Thoracic aorta (tissue), 2 donors: Measurements from ENCODE around the gene JCAD. TPM values are rescaled to one million over a fixed set of nuclear protein-coding genes. Genes with fewer than 3 reads are reported as not detected.

Experiments used
- ATAC-seq: fragments of 150-250 bp; one replicate; pipeline ENCODE4 v1.8.0; 2017; ENCODE audit warnings: low read depth; ENCODE audit not compliant: insufficient number of reproducible peaks, low FRiP score
- DNase-seq: peaks from one replicate; pipeline ENCODE4 v3.0.0-alpha.2; 2020; ENCODE audit warnings: low spot score
- H3K27ac ChIP-seq, 2 donors: fragments of 200-600 bp; sonication (generic); 1 replicate in 1 of 2; 2 replicates in 1 of 2; pipeline ENCODE4 v1.5.1; 2016; ENCODE audit warnings: mild to moderate bottlenecking in 2 of 2, moderate library complexity in 2 of 2
- H3K27me3 ChIP-seq: fragments of 200-600 bp; sonication (generic); replicated peaks from 2 replicates; pipeline ENCODE4 v1.6.0; 2016; ENCODE audit warnings: mild to moderate bottlenecking; ENCODE audit not compliant: insufficient read depth
- H3K36me3 ChIP-seq: fragments of 200-600 bp; sonication (generic); one replicate; pipeline ENCODE4 v1.5.1; 2016
- H3K4me1 ChIP-seq, 2 donors: fragments of 200-600 bp; sonication (generic); 1 replicate in 1 of 2; 2 replicates in 1 of 2; pipeline versions ENCODE4 v1.5.1 to v1.6.0; 2016; ENCODE audit warnings: low read depth in 2 of 2, mild to moderate bottlenecking in 1 of 2; ENCODE audit not compliant: control insufficient read depth in 1 of 2
- H3K4me3 ChIP-seq: fragments of 200-600 bp; sonication (generic); 2 replicates; pipeline ENCODE4 v1.5.1; 2016; ENCODE audit warnings: mild to moderate bottlenecking
- H3K9me3 ChIP-seq: fragments of 200-600 bp; sonication (generic); 2 replicates; pipeline ENCODE4 v1.5.1; 2016
- CTCF ChIP-seq: fragments of 200-600 bp; sonication (generic); IDR thresholded peaks from one replicate; pipeline ENCODE4 v1.5.1; 2019; ENCODE audit warnings: antibody characterized with exemption
- total RNA-seq, 2 donors: library from RNA; depleted of rRNA; stranded (reverse); fragments of >200 nt; gene quantifications; one replicate each; pipeline versions ENCODE4 v1.1.0 to v1.2.3, GENCODE V29; 2016

JCAD gene
- total RNA-seq, 2 donors from 2014 or later = 46.3 to 103 TPM

GRCh38 chr10:30032125-30032524 is 27.3 kb downstream of the JCAD start:
- DNase-seq = no peak
- Histone ChIP-seq H3K9me3 (no peaks in the 10 kb centered on the region), H3K27ac (no peak overlapping the region), H3K4me3 (no peak overlapping the region), H3K27me3 (no peaks in the 10 kb centered on the region), H3K4me1 (peaks cover 17 to 51% of the 10 kb centered on the region in 2 donors), H3K36me3 (no peaks in the 10 kb centered on the region)
- TF ChIP-seq CTCF = no peak
- ATAC-seq = no peak

- no peak overlapping the region for H3K4me3 ChIP-seq
- ATAC-seq (no peak), DNase-seq (no peak)
- H3K36me3 ChIP-seq = no peaks in the 10 kb centered on the region
- peak overlapping the region; percentile 68 to 69 for H3K27ac ChIP-seq
- H3K27me3 ChIP-seq = no peaks in the 10 kb centered on the region
- no peaks in the 10 kb centered on the region for H3K9me3 ChIP-seq
- TF ChIP-seq CTCF = no peak
- peaks cover 17 to 34% of the 10 kb centered on the region in 2 donors for H3K4me1 ChIP-seq
Observed at GRCh38 chr10:30029872-30030256, 29.5 kb downstream of the JCAD start.

- ATAC-seq = no peak
- Histone ChIP-seq H3K9me3 (no peaks in the 10 kb centered on the region), H3K27ac (peak overlapping the region; percentile 68 to 69), H3K4me3 (no peak overlapping the region), H3K4me1 (peaks cover 17 to 34% of the 10 kb centered on the region in 2 donors), H3K36me3 (no peaks in the 10 kb centered on the region), H3K27me3 (no peaks in the 10 kb centered on the region)
- no peak for DNase-seq
- TF ChIP-seq CTCF = no peak
Observed at GRCh38 chr10:30029164-30029871, 30.1 kb downstream of the JCAD start.

- Histone ChIP-seq H3K4me3 (peak overlapping the region; percentile 15), H3K9me3 (no peaks in the 10 kb centered on the region), H3K36me3 (no peaks in the 10 kb centered on the region), H3K27ac (peak overlapping the region; percentile 68 to 69), H3K4me1 (peaks cover 17 to 34% of the 10 kb centered on the region in 2 donors), H3K27me3 (no peaks in the 10 kb centered on the region)
- DNase-seq (no peak), ATAC-seq (no peak)
- TF ChIP-seq CTCF = no peak
Observed at GRCh38 chr10:30028738-30029030, 30.7 kb downstream of the JCAD start.

GRCh38 chr10:30028006-30028737 is 31.2 kb downstream of the JCAD start:
- peaks cover 17 to 34% of the 10 kb centered on the region in 2 donors for H3K4me1 ChIP-seq
- H3K36me3 ChIP-seq = no peaks in the 10 kb centered on the region
- DNase-seq = no peak
- H3K27ac ChIP-seq = peak overlapping the region; percentile 68 to 69
- TF ChIP-seq CTCF = no peak
- peak overlapping the region; percentile 44 for H3K4me3 ChIP-seq
- no peaks in the 10 kb centered on the region for H3K27me3 ChIP-seq
- no peak for ATAC-seq
- H3K9me3 ChIP-seq = no peaks in the 10 kb centered on the region
